HUES48 (cell line): ENCODE results near the gene NTSR1.

Source experiments
- H3K27ac ChIP-seq: one replicate; pipeline ENCODE4 v1.7.0; 2013; ENCODE audit warnings: low read depth, low read length, inconsistent platforms
- H3K27me3 ChIP-seq: 2 replicates; pipeline ENCODE4 v1.6.1; 2013; ENCODE audit warnings: mild to moderate bottlenecking, low read length; ENCODE audit not compliant: control insufficient read depth, insufficient read depth
- H3K36me3 ChIP-seq: 2 replicates; pipeline ENCODE4 v1.6.1; 2013; ENCODE audit warnings: low read length; ENCODE audit not compliant: control insufficient read depth, insufficient read depth
- H3K4me1 ChIP-seq: 2 replicates; pipeline ENCODE4 v1.6.1; 2013; ENCODE audit warnings: mild to moderate bottlenecking, low read length; ENCODE audit not compliant: control insufficient read depth, insufficient read depth
- H3K4me3 ChIP-seq: 2 replicates; pipeline ENCODE4 v1.5.1; 2013; ENCODE audit warnings: mild to moderate bottlenecking, low read depth, low read length
- H3K9ac ChIP-seq: 2 replicates; pipeline ENCODE4 v1.6.1; 2013; ENCODE audit warnings: mild to moderate bottlenecking, low read depth, low read length, moderate library complexity
- H3K9me3 ChIP-seq: 2 replicates; pipeline ENCODE4 v1.6.1; 2013; ENCODE audit warnings: low read length; ENCODE audit not compliant: control insufficient read depth, insufficient read depth

Gene NTSR1

DNA sequence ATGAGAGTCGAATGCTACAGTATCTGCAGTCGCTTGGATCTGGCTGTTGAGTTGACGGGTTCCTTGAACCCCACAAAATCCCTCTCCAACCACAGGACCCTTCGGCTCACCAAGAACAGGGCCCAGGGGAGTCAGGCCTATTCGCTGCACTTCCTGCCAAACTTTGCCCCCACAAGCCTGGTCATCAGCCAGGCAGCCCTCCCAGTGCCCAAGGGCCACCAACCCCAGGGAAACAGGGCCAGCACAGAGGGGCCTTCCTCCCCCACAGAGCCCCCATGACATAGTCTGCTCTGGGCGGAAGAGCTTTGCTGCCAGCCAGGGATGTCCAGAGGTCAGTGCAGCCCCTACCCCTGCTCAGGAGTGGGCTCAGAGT is 53.1 kb downstream of the NTSR1 start:
- no peaks in the 10 kb centered on the region for H3K36me3 ChIP-seq
- no peaks in the 10 kb centered on the region for H3K4me1 ChIP-seq
- H3K9ac ChIP-seq = no peak overlapping the region

DNA sequence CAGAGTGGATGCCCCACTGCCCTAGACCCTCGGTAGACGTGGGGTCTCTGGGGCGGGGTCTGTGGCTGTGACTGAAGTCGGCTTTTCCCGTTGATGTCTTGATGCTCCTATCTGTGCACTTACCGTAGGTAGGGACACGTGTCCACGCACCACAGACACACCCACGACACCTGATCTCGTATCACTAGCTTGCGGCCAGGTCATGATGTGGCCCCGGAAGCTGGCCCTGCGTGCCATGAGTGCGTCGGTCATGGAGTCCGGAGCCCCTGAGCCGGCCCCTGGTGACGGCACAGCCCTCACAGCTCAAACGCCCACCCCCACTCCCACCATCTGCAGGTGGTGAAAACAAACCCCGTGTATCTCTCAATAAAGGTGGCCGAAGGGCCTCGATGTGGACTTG is 53.7 kb downstream of the NTSR1 start:
- Histone ChIP-seq H3K4me3 (no peak overlapping the region), H3K27me3 (no peaks in the 10 kb centered on the region), H3K9ac (no peak overlapping the region), H3K9me3 (no peaks in the 10 kb centered on the region), H3K36me3 (no peaks in the 10 kb centered on the region), H3K27ac (no peak overlapping the region), H3K4me1 (no peaks in the 10 kb centered on the region)

More for the DNA sequence above, 53.1 kb downstream of the NTSR1 start:
- Histone ChIP-seq H3K27me3 (no peaks in the 10 kb centered on the region), H3K9me3 (no peaks in the 10 kb centered on the region), H3K4me3 (no peak overlapping the region), H3K27ac (no peak overlapping the region)

DNA sequence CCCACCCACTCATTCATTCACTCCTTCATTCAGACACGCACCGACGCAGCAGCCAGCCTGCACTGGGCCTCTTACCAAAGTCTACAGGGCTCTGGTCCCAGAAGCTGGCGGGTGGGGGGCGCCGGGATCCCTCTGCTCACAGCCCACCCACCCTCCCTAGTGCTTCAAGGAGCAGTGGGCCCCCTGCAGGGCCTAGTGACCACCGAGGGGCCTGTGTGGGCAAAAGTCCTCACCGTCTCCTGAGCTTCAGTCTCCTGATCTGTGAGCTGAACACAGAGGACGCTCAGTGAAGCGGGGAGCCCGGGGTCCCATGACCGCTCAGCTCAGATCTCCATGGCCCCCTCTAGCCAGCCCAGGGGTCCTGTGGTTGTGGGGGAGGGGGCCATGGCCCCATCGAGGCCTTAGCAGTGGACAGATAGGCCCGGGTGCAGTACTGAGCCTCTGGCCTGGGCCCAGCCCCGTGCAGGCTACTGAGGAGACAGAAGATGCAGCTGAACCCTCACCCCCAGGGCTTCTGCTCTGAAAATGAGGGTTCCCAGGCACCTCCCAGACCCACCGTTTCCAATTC is 54.2 kb downstream of the NTSR1 start:
- H3K9ac ChIP-seq = no peak overlapping the region

DNA sequence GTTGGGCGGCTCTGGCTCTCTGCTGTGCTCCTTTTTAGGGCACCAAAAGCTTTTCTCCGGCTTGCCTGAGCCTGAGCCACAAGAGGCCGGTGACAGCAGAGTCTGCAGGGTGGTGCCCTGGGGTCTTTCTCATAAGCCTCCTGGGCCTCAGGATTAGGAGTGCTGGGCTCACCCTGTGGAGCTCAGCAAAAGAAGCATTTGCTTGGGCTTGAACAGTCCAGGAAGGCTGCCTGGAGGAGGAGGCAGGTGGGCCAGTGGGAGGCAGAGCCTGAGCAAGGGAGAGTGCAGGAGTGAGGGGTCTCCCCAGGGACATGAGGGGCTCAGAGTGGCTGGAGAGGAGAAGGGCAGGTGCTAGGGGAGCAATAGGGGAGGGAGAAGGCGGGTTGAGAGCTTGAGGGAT is 54.8 kb downstream of the NTSR1 start:
- Histone ChIP-seq H3K36me3 (no peaks in the 10 kb centered on the region), H3K27me3 (no peaks in the 10 kb centered on the region), H3K4me1 (no peaks in the 10 kb centered on the region), H3K4me3 (no peak overlapping the region), H3K9ac (no peak overlapping the region), H3K9me3 (no peaks in the 10 kb centered on the region), H3K27ac (no peak overlapping the region)

More for the DNA sequence above, 54.2 kb downstream of the NTSR1 start:
- H3K4me1 ChIP-seq = no peaks in the 10 kb centered on the region
- H3K27me3 ChIP-seq = no peaks in the 10 kb centered on the region
- H3K4me3 ChIP-seq = no peak overlapping the region
- no peaks in the 10 kb centered on the region for H3K36me3 ChIP-seq
- H3K27ac ChIP-seq = no peak overlapping the region
- H3K9me3 ChIP-seq = no peaks in the 10 kb centered on the region

DNA sequence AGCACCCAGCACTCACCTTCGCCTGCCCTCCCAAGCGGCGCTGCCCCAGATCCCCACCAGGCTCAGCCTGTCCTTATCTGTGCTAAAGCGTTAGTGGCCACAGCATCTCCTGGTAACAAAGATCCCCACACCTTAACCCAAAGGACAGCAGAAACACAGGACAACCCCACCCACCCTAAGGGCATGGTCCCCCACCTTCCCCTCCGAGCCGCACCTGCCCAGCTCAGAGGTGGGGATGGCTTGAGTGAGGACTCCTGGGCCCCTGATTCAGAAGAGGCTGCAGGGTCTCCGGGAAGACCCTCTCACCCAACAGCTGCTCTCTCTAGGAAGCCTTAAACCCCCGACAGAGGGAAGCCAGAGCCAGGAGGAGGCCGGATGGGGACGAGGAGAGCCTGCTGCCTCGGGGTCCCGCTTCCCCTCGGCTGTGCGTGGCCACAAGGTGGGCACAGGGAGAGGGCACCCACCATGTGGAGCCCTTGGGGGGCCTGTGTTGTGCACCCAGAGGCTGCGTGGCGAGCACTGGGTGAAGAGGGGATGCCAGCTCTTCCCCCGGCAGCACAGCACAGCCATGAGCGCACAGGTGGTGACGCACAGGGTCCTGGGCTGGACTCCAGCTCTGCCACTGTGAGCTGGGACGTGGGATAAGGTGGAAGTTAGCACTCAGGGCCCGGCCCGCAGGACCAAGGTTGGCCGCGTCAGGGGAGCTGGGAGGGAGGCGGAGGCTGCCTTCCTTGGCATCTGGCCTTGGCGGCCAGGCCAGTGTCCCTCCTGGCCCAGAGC is 55.7 kb downstream of the NTSR1 start:
- Histone ChIP-seq H3K36me3 (no peaks in the 10 kb centered on the region), H3K9me3 (no peaks in the 10 kb centered on the region), H3K9ac (no peak overlapping the region), H3K27ac (no peak overlapping the region), H3K27me3 (no peaks in the 10 kb centered on the region), H3K4me1 (no peaks in the 10 kb centered on the region), H3K4me3 (no peak overlapping the region)

DNA sequence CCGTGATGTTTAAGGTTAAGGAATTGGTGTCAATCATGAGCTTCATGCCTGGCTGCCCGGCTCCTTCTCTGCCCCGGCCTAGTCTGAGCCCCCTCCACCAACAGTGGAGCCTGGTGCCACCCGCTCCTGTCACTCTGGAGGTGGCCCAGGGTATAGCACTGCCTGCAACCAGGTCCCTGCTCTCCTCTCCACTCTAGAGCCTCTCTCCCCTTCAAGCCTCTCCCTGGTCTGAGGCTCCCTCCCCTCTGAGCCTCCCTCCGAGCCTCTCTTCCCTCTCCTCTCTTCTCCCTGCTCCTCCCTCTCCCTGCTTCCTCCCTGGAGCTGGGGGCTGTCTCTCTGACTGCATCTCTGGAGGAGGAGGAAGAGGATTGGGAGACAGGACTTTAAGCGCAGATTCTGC is 56.4 kb downstream of the NTSR1 start:
- H3K4me1 ChIP-seq = no peaks in the 10 kb centered on the region
- H3K27me3 ChIP-seq = no peaks in the 10 kb centered on the region
- no peaks in the 10 kb centered on the region for H3K36me3 ChIP-seq
- no peaks in the 10 kb centered on the region for H3K9me3 ChIP-seq
- no peak overlapping the region for H3K9ac ChIP-seq
- H3K4me3 ChIP-seq = no peak overlapping the region
- H3K27ac ChIP-seq = no peak overlapping the region

DNA sequence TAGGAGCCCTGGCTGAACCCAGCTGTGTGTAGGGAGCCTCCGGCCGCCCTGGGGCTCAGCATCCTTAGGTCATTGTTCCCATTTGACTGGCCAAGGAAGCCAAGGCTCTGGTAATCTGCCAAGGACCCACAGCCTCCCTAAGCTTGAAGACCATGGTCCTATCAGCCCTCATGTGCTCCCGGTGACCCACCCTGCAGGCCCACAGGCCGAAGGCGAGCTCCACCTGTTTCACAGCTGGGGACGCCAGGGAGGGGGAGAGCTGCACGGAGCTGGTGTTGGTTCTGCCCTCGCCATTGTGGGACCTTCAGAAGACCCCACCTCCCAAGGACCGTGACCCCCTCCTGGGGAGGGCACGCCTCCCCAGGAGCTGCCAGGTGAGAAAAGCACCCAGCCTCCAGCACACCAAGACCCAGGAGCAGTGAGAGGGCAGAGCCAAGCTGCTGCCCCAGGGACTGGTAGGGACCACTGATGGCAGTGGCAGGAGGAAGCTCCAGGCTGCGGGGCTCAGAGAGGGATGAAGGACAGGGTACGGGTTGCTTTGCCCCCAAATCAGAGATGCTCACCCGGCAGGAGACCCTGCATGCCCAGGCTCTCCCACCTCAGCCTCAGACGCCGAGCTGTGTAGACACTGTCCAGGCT is 56.9 kb downstream of the NTSR1 start:
- H3K27ac ChIP-seq = no peak overlapping the region
- no peak overlapping the region for H3K4me3 ChIP-seq
- H3K9ac ChIP-seq = no peak overlapping the region
- no peaks in the 10 kb centered on the region for H3K9me3 ChIP-seq
- H3K4me1 ChIP-seq = no peaks in the 10 kb centered on the region
- H3K27me3 ChIP-seq = no peaks in the 10 kb centered on the region
- H3K36me3 ChIP-seq = no peaks in the 10 kb centered on the region

DNA sequence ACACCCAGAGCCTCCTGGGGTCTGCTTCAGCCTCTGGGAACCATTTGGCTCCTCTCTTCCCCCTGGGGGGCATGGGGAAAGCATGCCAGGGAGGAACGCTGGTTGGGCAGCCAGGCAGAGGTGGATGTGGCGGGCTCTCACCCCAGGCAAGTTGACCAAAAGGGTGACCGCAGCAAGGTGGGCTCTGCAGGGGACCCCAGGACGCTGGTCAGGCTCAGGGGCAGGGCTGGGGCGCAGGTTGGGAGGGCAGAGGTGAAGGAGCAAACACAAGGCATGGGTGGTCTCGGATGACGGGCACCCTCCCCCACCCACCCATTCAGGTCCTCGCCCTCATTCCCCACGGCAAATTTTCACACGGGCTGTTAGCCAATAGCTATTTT is 57.4 kb downstream of the NTSR1 start:
- Histone ChIP-seq H3K36me3 (no peaks in the 10 kb centered on the region), H3K27me3 (no peaks in the 10 kb centered on the region), H3K9me3 (no peaks in the 10 kb centered on the region), H3K9ac (no peak overlapping the region), H3K4me1 (no peaks in the 10 kb centered on the region), H3K4me3 (no peak overlapping the region), H3K27ac (no peak overlapping the region)

DNA sequence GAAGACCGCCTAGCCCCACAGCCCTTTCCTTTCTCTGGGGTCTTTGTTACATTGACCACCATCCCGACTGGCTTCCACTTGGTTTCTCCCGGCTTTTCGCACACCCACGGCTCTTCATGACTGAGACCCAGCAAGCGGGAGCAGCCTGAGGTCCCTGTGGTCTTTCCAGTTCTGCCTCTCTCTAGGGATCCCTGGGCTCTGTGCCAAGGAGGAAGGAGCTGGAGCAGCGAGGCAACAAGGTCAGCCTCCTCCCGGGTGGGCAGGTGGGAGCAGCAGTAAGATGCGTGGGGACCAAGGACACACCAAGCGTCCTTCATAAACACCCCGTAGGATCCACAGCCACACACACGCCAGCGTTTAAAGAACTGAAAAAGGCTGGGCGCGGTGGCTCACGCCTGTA is 58.1 kb downstream of the NTSR1 start:
- H3K4me3 ChIP-seq = no peak overlapping the region
- no peak overlapping the region for H3K9ac ChIP-seq
- H3K27ac ChIP-seq = no peak overlapping the region
- no peaks in the 10 kb centered on the region for H3K9me3 ChIP-seq
- H3K27me3 ChIP-seq = no peaks in the 10 kb centered on the region
- H3K36me3 ChIP-seq = no peaks in the 10 kb centered on the region
- no peaks in the 10 kb centered on the region for H3K4me1 ChIP-seq

DNA sequence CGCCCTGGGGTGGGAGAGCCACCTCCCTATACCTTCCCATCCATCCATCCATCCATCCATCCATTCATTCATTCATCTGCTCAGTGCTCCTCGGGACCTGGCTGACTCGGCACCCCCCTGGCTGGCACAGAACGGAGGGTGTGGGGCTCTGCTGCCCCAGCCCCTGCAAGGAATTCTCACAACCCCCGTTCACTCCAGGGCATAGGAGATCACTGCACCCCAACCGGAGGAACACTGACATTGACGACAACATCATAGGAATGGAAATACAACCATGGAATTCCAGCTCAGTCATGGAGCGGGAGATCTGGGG is 59.6 kb downstream of the NTSR1 start:
- Histone ChIP-seq H3K9me3 (no peaks in the 10 kb centered on the region), H3K4me3 (no peak overlapping the region), H3K36me3 (no peaks in the 10 kb centered on the region), H3K27me3 (no peaks in the 10 kb centered on the region), H3K9ac (no peak overlapping the region), H3K27ac (no peak overlapping the region), H3K4me1 (no peaks in the 10 kb centered on the region)

DNA sequence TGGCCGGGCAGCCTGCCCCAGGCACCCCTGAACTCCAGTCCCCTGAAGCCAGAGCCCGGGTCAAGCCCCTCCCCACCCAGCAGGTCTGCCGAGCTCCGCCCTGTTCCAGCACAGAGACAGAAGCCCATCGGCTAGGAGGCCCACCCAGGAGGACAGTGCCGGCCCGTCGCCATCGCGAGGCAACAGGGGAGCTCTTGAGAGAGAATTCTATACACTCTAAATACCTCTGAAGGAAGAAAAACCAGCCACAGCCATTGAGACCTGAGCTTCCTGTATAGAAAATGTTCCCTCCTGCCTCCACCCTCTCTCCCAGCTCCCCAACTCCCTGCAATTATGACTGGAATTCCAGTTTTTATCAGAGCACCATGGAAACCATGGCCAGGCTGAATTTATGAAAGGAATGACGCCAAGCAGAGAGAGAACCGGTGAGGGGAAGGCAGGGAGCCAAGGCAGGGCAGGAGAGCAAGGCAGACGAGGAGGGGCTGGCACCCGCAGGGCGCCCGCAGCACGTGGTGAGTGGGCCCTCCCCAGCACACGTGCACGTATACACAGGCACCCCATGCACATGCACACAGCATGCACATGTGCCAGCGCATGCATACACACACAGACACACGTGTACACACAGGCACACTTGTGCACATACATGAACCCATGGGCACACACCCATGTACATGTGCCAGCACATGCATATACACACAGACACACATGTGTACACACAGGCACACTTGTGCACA is 60.1 kb downstream of the NTSR1 start:
- Histone ChIP-seq H3K4me1 (no peaks in the 10 kb centered on the region), H3K27me3 (no peaks in the 10 kb centered on the region), H3K36me3 (no peaks in the 10 kb centered on the region), H3K9ac (no peak overlapping the region), H3K4me3 (no peak overlapping the region), H3K27ac (no peak overlapping the region), H3K9me3 (no peaks in the 10 kb centered on the region)
